ENCODE results near the gene ZDHHC14.

Gene ZDHHC14

GRCh38 chr6:157688275-157688959, 307.4 kb downstream of the ZDHHC14 start:
- Histone ChIP-seq H2AFZ (ENCODE audit: low read length) (no peak overlapping the region), H3F3A (ENCODE audit: insufficient read depth, low read length) (no peaks in the 10 kb centered on the region), H3K27me3 (replicated peaks; ENCODE audit: insufficient read depth, low read length) (no peaks in the 10 kb centered on the region), H3K4me1 (ENCODE audit: low read length) (no peaks in the 10 kb centered on the region), H3K4me3 (ENCODE audit: low read length) (no peak overlapping the region), H4K20me1 (ENCODE audit: insufficient read depth, low read length) (no peaks in the 10 kb centered on the region), H3K4me2 (ENCODE audit: low read depth, low read length) (no peak overlapping the region), H3K9me3 (replicated peaks; ENCODE audit: insufficient read depth, low read length) (no peaks in the 10 kb centered on the region), H3K79me2 (ENCODE audit: low read length) (no peaks in the 10 kb centered on the region), H3K9ac (ENCODE audit: low read length) (no peak overlapping the region), H3K27ac (ENCODE audit: low read length) (no peak overlapping the region), H3K36me3 (replicated peaks; ENCODE audit: insufficient read depth, low read length) (no peaks in the 10 kb centered on the region), H3K9me2 (replicated peaks; ENCODE audit: insufficient read depth, low read length) (no peaks in the 10 kb centered on the region)
- DNase-seq: no peak
- no peak for TF ChIP-seq EZH2phosphoT487 (IDR thresholded peaks at IDR 0.05; ENCODE audit: low read length)
- TF ChIP-seq EZH2 (optimal IDR thresholded peaks at IDR 0.05; ENCODE audit: low read depth, low read length): no peak
- TF ChIP-seq, protein P1, sequence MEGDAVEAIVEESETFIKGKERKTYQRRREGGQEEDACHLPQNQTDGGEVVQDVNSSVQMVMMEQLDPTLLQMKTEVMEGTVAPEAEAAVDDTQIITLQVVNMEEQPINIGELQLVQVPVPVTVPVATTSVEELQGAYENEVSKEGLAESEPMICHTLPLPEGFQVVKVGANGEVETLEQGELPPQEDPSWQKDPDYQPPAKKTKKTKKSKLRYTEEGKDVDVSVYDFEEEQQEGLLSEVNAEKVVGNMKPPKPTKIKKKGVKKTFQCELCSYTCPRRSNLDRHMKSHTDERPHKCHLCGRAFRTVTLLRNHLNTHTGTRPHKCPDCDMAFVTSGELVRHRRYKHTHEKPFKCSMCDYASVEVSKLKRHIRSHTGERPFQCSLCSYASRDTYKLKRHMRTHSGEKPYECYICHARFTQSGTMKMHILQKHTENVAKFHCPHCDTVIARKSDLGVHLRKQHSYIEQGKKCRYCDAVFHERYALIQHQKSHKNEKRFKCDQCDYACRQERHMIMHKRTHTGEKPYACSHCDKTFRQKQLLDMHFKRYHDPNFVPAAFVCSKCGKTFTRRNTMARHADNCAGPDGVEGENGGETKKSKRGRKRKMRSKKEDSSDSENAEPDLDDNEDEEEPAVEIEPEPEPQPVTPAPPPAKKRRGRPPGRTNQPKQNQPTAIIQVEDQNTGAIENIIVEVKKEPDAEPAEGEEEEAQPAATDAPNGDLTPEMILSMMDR (IDR thresholded peaks at IDR 0.05; ENCODE audit: low read length): no peak

DNA sequence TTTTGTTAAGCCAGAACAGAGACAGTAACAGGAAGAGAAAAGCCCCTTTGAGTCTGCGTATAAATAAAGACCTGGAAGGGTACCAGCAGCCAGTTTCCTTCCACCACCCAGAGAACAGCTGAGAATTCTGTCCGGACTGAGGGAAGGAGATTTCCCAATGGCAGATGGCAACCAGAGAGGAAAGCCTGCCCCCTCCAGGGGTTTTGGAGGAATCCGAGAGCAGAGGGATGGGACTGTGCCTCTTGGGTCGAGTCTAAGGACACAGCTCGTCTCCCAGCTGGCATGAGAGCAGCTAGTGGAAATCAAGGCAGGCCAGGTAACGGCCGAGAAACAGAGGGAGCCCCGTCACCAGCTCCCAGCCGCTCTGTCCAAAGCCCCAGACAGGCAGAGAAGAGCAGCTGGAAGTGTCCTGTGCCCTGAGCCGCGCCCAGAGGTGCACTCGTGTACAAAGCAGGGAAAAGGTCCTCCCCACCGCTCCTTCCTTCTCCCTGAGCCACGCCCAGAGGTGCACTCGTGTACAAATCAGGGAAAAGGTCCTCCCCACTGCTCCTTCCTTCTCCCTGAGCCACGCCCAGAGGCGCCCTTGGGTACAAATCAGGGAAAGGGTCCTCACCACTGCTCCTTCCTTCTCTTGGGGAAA, 308.1 kb downstream of the ZDHHC14 start:
- DNase-seq: no peak
- Histone ChIP-seq H3K36me3 (replicated peaks; ENCODE audit: insufficient read depth, low read length) (no peaks in the 10 kb centered on the region), H3K79me2 (ENCODE audit: low read length) (no peaks in the 10 kb centered on the region), H3K9ac (ENCODE audit: low read length) (no peak overlapping the region), H3K4me3 (ENCODE audit: low read length) (no peak overlapping the region), H3F3A (ENCODE audit: insufficient read depth, low read length) (no peaks in the 10 kb centered on the region), H2AFZ (ENCODE audit: low read length) (no peak overlapping the region), H3K27ac (ENCODE audit: low read length) (no peak overlapping the region), H4K20me1 (ENCODE audit: insufficient read depth, low read length) (no peaks in the 10 kb centered on the region), H3K27me3 (replicated peaks; ENCODE audit: insufficient read depth, low read length) (no peaks in the 10 kb centered on the region), H3K4me1 (ENCODE audit: low read length) (no peaks in the 10 kb centered on the region), H3K9me3 (replicated peaks; ENCODE audit: insufficient read depth, low read length) (no peaks in the 10 kb centered on the region), H3K9me2 (replicated peaks; ENCODE audit: insufficient read depth, low read length) (no peaks in the 10 kb centered on the region), H3K4me2 (ENCODE audit: low read depth, low read length) (no peak overlapping the region)
- TF ChIP-seq, protein P1 (IDR thresholded peaks at IDR 0.05; ENCODE audit: low read length): no peak
- no peak for TF ChIP-seq EZH2 (optimal IDR thresholded peaks at IDR 0.05; ENCODE audit: low read depth, low read length)
- TF ChIP-seq EZH2phosphoT487 (IDR thresholded peaks at IDR 0.05; ENCODE audit: low read length): no peak

DNA sequence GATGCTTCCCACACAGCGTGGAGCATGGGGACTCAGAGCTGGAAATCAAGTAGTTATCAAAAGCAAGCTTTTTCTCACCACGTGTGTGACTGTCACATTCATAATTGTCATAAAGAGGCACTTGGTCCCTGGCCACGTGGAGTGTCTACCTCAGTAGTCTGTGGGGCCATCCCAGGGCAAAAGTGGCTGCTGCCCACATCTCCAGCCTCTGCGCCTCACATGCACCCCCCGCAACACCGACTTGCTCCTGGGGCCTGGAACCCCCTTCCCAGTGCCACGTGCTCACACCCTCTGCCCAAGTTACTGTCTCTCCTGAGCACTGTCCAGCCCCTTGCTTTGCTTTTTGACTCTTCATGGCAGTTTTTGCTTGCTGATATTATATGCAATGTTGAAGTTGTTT, 308.9 kb downstream of the ZDHHC14 start:
- Histone ChIP-seq H3K79me2 (ENCODE audit: low read length) (no peaks in the 10 kb centered on the region), H3K4me3 (ENCODE audit: low read length) (no peak overlapping the region), H3K9me3 (replicated peaks; ENCODE audit: insufficient read depth, low read length) (no peaks in the 10 kb centered on the region), H3K27ac (ENCODE audit: low read length) (no peak overlapping the region), H3K27me3 (replicated peaks; ENCODE audit: insufficient read depth, low read length) (no peaks in the 10 kb centered on the region), H3K36me3 (replicated peaks; ENCODE audit: insufficient read depth, low read length) (no peaks in the 10 kb centered on the region), H2AFZ (ENCODE audit: low read length) (no peak overlapping the region), H3K4me2 (ENCODE audit: low read depth, low read length) (no peak overlapping the region), H3K9me2 (replicated peaks; ENCODE audit: insufficient read depth, low read length) (no peaks in the 10 kb centered on the region), H3K9ac (ENCODE audit: low read length) (no peak overlapping the region), H4K20me1 (ENCODE audit: insufficient read depth, low read length) (no peaks in the 10 kb centered on the region), H3K4me1 (ENCODE audit: low read length) (no peaks in the 10 kb centered on the region), H3F3A (ENCODE audit: insufficient read depth, low read length) (no peaks in the 10 kb centered on the region)
- no peak for DNase-seq
- no peak for TF ChIP-seq EZH2phosphoT487 (IDR thresholded peaks at IDR 0.05; ENCODE audit: low read length)
- no peak for TF ChIP-seq EZH2 (optimal IDR thresholded peaks at IDR 0.05; ENCODE audit: low read depth, low read length)
- TF ChIP-seq, protein P1 (IDR thresholded peaks at IDR 0.05; ENCODE audit: low read length): no peak
